Neural progenitor cell (in vitro differentiated cells): ENCODE data around the gene GRID1.

Source experiments
- EZH2phosphoT487 ChIP-seq: fragments of 200-600 bp; sonication (generic); IDR thresholded peaks from 2 replicates; pipeline ENCODE4 v1.6.1; 2017; ENCODE audit warnings: antibody characterized with exemption
- TF ChIP-seq, protein P1 (sequence below): fragments of 200-600 bp; sonication (generic); IDR thresholded peaks from 2 replicates; pipeline ENCODE4 v1.5.1; 2017; ENCODE audit warnings: antibody characterized with exemption, mild to moderate bottlenecking

DNA sequence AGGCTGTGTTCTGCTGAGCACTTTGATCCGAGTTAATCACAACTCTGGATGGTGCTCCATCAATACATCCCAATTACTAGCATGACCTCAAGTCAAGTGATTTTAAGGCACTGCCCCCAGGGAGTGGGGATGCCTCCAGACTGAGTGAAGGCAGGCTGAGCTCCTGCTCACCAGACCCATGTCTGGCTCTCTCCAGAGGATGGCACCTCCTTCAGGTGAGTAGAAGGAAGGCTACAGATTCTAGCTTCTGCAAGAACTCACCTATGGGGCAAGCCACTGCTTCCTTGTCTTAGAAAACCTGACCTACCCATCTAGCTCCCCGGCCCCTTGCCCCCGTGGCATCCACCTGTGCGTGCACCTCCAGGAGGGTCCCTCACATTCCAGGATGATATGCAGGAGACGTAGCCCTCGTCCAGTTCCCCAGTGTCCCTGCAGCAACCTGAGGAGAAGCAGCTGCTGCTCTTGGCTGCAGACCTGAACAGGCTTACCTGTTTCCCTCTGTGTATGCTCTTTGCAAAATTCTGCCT lies 390.3 kb downstream of the GRID1 start:
- TF ChIP-seq, protein P1, sequence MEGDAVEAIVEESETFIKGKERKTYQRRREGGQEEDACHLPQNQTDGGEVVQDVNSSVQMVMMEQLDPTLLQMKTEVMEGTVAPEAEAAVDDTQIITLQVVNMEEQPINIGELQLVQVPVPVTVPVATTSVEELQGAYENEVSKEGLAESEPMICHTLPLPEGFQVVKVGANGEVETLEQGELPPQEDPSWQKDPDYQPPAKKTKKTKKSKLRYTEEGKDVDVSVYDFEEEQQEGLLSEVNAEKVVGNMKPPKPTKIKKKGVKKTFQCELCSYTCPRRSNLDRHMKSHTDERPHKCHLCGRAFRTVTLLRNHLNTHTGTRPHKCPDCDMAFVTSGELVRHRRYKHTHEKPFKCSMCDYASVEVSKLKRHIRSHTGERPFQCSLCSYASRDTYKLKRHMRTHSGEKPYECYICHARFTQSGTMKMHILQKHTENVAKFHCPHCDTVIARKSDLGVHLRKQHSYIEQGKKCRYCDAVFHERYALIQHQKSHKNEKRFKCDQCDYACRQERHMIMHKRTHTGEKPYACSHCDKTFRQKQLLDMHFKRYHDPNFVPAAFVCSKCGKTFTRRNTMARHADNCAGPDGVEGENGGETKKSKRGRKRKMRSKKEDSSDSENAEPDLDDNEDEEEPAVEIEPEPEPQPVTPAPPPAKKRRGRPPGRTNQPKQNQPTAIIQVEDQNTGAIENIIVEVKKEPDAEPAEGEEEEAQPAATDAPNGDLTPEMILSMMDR = peak; percentile 16
- TF ChIP-seq EZH2phosphoT487 = no peak
